Activated gamma-delta T cell treated with anti-CD3 and anti-CD28 coated beads, Interleukin-2, amount 50 U/mL, for 16 hours (primary cell): ENCODE data around the gene TM4SF4.

Experiments
- DNase-seq: peaks from one replicate; pipeline ENCODE4 v3.0.0-alpha.2; 2020; ENCODE audit warnings: low read depth

Gene TM4SF4

DNA sequence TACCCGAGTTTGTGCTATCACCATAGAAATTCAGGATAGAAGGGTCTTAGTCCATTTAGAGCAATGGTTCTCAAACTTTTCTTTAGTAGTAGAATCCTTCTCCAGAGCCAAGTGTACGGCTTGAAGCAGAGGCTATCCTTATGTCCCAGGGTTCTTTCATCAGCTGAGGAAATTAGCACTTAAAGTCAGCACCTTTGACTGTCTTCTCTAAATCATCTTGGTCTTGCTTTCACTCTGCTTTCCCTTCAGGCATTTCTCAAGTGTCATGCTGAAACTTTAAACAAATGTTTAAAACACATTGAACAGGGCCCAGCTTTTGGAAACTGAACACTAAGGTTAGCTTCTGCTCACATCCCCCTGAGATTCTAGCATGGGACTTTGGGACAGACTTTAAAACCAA, 78.2 kb downstream of the TM4SF4 start:
- DNase-seq, result no peak
